GM21515 (cell line): ENCODE results near the gene LPIN2.
"Not testable (repeated sequence)": the region's sequence is repeated elsewhere in the genome, so short reads cannot be mapped to it uniquely, and the experiment has no call there.

Experiments used
- ATAC-seq: cut with Tn5 transposase; IDR thresholded peaks from one replicate; pipeline ENCODE4 v1.9.1; 2021; ENCODE audit not compliant: unreplicated experiment

Gene LPIN2

DNA sequence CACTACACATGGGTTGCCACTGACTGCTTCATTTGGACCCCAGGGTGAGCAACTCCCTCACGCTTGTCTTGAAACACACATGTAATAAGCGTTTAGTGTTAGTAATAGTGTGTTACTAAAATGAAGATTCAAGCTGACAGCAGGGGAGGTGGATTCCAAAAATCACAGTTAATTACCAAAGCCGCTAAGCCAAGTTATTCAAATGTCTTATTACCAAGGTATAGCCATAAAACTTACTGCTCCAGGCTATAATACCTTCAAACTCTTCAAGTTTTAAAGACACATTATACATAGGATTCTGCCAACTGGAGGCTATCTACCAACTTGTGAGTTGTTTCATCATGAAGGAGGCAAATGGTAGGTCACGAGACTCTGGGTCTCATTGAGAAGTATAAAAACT is 2.9 kb downstream of the LPIN2 start:
- no peak for ATAC-seq

DNA sequence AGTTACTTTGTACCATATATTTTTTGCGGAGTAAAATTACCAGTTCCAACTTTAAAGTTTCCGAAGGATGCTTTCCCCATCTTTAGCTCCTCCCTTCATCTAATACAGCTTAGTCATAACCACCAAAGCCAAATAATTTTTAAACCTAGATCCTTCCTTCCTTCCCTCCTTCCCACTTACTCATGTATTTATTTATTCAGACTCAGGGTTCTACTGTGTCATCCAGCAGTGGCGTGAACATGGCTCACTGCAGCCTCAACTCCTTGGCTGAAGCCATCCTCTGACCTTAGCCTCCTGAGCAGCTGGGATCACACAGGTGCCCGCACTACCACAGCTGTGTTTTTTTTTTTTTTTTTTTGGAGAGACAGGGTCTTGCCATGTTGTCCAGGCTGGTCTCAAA is 4.4 kb downstream of the LPIN2 start:
- no peak for ATAC-seq

DNA sequence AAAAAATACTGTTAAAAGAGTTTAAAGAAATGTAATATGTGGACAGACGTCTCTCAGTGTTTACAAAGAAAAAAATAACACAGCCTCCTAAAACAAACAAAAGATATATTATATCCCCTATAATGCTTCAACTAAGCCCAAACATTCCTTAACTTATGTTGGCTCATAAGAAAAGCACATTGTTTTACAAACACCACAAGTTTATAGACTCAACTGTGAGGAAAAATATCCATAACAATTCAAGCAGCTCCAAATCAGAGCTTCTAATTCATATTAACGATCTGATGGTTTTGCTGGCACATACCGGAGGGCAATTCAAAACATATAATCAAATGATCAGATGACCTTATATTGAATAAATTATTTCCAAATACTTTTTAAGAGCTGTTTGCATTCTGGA is 5.5 kb downstream of the LPIN2 start:
- ATAC-seq = no peak

DNA sequence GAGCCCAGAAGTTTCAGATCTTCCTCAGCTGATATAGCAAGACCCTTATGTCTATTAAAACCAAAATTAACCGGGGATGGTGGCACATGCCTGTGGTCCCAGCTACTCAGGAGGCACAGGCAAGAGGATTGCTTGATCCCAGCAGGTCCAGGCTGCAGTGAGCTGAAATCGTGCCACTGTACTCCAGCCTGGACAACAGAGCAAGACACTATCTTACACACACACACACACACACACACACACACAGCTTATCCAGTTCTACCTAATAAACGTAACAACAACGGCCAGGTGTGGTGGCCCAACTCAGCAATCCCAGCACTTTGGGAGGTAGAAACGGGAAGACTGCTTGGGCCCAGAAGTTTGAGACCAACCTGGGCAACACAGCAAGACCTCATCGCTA is 7.5 kb downstream of the LPIN2 start:
- no peak for ATAC-seq

DNA sequence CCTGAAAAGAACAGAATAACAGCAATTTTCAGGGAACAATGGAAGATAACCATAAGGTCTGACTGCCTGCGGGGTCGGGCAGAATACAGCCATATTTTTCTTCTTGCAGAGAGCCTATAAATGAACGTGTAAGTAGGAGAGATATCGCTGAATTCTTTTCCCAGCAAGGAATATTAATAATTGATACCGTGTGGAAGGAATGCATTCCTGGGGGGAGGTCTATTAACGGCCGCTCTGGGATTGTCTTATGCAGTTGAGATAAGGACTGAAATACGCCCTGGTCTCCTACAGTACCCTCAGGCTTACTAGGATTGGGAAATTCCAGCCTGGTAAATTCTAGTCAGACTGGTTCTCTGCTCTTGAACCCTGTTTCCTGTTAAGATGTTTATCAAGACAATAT is 9.2 kb downstream of the LPIN2 start:
- not testable (repeated sequence) for ATAC-seq

DNA sequence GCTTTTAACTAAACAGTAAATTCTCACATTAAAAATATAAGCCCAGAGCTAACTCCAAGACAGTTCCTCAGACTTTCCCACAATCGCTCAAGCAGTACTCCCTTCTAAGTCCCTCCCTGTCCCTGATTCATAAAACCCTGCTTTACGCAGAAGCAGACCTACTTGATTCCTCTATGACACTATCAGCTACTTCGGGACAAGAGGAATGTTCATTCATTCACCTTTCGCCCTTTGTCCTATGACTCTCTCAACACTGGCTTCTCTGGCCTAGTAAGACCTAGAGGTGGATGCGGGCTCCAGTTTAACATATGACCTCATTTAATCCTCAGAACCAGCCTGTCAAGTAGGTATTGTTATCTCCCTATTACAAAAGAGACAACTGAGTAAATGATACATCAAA is 10.2 kb downstream of the LPIN2 start:
- no peak for ATAC-seq

DNA sequence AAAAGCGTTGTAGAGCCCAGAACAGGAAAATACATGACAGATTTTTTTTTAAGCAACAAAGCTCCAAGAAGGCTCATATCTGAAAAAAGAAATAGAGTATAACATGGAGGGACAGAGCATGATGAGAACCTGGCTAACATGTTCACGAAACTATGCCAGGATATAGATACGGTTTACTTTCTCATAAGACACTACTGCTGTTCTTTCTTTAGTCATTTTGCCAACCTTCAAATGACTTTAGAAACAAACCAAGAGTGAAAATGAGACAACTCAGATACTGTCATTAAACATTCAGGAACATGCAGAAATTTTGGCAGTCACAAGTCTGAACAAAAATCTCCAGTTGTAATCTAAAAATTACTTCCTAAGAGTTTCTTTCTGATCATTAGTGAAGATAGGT is 14.3 kb downstream of the LPIN2 start:
- ATAC-seq = no peak

DNA sequence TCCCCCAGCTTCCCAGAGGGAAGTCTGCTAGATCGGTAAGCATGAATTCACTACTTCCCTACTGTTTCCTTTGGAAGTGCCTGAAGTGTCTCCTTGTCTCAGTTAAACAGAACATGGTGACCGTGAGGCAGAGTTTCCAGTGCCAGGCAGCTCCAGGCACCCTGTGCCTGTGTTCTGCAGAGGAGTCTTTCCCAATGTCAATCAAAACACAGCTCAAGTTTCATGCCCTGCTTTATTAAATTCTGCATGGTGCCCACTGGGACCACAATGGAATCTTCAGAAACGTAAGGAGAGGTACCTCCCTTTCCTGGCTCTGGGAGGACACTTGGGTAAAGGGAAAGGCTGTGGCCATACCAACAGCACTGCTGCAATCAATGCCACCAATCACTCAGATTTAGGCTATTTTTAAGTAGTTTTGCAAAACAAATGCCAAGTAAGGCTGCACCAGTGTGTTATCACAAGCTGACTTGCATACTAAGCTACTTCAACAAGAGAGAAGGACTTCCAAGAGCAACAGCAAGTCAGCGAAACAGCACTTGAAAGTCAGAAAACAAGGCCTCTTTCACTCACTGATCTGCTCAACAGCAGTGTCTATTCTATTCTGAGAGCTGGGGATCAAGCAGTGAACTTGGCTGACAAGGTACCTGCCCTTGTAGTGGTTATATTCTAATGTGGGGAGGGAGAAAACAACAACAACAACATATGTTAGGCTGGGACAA is 14.9 kb downstream of the LPIN2 start:
- ATAC-seq = no peak

DNA sequence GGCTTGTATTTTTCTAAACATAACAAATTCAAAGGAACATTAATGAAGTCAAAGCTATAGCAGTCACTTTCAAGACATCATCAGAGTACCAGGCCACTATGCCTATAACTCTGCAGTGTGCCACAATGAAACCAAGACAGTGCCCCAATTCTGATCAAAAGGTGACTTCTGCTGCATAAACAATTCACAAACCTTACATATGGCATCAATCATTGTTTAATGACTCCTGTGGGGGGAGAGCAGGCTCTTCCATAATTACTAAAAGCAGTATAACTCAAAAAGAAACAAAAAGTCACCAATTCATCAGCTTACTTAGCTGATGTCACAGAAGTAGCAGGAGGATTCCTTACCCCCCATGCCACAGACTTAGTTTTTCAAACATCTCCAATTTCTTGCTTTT is 15.5 kb downstream of the LPIN2 start:
- no peak for ATAC-seq

DNA sequence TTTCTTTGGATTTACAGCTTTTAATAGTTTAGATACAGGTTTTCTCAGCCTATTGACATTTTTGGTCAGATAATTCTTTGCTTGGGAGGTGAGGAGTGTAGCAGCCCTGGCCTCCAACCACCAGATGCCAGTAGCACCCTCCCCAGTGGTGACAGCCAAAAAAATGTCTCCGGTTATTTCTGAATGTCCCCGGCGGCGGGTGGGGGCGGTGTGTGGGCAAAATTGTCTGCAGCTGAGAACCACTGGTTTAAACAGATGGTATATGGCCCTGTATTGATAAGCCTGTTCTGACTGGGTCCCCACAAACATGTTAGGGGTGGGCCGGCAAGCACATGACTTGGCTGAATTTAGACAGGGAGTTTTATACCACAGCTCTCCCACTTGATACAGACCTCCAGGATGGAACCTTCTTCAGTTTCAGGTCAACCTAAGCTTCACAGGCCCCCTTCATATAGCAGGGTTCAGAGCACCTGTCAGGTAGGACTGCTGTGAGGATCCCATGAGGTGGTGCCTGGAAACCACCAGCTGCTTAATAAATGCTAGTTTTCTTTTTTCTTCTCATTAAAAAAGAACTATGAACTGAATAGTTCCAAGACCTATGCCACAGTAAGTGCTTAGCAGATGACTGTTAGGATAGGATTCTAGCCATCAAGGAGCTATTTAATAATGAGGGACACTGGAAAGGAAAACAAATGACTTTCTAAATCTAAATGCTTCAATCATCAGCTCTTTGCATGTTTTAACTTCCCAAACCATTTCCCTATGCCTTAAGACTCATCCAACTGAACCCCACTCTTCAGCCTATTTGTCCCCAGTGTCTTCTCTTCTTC is 18.1 kb downstream of the LPIN2 start:
- ATAC-seq = peak; percentile 49

DNA sequence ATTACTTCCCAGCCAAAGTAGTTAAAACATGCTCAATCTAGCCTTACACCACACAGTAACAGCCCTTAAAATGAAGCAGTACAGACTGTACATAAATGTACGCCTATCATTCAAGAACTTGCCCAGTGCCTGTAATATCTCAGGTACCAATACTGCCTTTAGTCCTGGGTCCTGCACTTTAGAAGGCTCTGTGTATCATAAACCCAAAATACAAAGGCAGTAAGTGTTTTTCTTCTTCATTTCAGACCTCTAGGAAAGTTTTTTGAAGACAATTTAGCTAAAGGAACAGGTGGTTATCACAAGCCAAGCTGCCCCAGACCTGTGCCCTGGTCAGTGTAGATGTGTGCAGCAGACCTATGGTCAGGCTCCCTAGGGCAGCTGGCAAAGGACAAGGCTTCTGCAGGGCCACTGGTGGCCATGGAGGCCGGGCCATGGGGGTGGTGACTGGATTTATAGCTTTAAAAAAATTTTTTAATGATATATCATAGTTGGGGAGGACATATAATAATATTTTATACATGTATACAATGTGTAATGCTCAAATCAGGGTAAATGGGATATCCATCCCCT is 18.8 kb downstream of the LPIN2 start:
- no peak for ATAC-seq

DNA sequence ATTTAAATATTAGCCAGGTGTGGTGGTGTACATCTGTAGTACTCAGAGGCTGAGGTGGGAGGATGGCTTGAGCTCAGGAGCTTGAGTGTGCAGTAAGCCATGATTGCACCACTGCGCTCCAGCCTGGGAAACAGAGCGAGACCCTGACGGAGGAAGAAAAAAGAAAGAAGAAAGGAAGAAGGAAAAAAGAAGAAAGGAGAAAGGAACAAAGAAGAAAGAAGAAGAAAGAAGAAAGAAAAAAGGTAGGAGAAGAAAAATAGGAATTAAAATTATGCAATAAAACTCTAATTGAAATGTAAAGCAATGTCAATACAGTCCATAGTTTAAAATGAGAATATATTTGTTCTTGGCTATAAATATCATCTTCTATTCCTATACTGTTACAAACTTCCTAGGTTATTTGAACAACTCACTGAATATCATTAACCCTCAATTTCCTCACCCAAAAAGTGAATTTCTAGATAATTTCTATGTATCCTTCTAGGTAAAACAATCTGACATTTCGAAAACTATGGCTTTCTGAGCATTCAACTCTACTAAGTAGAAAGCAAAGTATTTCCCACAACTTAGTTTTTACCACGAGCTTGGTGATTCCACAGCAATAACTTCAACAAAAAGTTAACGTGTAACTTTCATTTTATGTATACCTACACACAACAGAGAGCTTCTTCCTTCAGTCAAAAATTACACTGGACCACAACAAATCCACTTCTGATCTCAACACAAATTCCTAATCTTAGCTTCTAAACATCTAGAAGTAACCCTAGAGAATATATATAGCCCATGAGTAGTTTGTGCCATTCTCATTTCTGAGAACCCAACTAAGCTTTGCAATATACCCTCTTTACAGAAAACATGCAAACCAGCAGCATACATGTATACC is 19.7 kb downstream of the LPIN2 start:
- no peak for ATAC-seq

DNA sequence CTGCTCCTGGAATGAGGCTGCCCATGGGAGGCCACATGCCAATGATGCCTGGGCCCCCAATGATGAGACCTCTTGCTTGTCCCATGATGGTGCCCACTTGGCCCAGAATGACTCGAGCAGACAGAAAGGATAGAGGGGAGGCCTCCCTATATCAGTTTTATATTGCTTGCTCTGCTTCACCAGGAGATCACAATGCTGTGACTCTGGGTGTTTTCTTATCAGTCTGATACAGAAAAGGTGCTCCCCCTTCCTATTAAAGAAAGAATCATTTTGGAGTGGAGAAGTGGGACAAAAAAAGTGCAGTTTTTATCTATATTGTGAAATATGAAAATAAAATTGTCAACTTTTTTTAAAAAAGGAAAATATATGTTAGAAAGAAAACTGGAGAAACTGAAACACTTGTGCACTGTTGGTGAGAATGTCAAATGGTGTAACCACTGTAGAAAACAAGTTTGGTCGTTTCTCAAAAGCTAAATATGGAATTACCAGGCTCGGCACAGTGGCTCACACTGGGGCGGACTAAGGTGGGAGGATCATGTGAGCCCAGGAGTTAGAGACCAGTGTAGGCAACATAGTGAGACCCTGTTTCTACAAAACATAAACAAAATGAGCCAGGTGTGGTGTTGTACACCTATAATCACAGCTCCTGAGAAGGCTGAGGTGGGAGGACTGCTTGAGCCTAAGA is 21.8 kb downstream of the LPIN2 start:
- ATAC-seq = no peak

DNA sequence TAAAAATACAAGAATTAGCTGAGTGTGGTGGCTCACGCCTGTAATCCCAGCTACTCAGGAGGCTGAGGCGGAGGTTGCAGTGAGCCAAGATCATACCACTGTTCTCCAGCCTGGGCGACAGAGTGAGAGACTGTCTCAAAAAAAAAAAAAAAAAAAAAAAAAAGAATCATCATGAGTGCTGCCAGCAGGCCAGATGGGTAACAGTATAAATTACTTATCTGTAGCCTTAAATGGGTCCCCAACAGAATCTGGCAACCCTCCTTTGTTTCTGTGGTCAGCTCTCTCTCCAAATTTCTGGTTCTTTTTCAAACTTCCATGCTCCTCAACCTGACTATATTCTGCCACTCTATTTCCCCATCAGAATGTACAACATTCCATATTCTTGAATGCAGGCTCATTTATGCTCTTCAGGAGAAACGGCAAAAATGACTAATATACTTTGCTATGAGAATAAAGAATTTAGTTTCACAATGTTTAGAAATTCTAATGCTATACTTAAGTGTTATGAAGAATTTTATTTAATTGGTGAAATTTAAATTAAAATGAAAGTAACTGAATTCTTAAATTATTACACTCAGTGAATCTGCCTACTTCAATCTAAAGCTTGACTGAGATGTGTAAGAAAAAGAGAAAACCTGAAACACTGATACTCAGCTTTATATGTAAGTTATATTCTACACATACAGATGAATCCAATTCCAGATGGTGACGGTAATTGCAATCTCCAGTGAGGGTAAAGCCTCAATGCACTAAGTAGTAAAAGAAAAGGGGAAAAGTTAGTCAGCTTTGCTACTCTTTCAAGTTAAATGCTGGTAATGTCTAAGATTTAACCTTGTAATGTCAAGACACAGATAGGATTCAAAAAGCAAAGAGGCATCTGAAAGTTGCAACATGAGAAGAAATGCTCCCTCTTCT is 24.8 kb downstream of the LPIN2 start:
- ATAC-seq = no peak

DNA sequence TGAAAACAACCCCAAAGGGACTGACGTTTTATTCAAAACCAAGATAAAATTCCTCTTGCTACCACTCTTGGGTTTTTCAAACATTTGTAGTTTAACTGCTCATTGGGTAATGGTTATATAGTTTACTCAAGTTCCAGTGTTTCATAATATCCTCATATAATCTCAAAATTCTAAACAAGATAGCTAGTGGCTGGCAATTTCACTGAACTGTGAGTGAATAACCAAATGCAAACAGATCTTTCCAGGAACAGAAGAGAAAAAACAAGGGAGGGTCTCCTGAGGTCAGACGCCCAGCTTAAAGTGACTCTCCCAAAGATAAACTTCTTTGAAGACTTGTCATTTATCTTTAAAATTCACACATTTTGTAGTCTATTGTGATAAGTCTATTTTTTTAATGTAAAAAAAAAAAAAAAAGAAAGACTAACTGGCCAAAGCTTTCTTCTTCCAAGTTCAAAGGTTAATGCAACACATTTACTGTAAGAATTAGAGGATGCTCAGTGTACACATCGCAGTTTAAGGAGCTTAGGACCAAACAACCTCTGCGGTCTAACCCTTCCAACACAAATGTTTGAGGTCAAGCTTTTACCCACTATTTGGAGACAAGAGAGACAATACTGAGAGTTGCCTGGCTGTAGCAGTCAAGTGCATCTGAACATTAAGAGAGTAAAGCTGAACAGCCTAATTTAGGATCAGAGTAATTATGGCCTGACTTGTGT is 26.6 kb downstream of the LPIN2 start:
- no peak for ATAC-seq

DNA sequence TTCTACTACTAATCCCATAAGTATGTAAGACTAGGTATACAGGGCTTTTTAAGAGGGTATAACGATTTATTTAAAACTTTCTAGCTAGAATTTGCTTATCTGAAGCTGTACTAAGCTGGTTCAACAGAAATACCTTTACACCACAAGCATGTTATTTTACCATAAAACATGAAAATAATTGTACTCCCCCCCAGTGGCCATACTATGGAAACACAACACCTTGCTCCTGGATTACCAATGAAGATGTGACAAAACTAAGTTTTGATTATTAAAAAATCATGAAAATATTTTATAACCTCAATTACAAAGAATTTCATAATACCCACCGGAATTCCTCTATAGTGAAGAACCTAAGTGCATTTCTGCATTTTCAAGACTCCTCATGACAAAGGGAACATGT is 27.3 kb downstream of the LPIN2 start:
- no peak for ATAC-seq

DNA sequence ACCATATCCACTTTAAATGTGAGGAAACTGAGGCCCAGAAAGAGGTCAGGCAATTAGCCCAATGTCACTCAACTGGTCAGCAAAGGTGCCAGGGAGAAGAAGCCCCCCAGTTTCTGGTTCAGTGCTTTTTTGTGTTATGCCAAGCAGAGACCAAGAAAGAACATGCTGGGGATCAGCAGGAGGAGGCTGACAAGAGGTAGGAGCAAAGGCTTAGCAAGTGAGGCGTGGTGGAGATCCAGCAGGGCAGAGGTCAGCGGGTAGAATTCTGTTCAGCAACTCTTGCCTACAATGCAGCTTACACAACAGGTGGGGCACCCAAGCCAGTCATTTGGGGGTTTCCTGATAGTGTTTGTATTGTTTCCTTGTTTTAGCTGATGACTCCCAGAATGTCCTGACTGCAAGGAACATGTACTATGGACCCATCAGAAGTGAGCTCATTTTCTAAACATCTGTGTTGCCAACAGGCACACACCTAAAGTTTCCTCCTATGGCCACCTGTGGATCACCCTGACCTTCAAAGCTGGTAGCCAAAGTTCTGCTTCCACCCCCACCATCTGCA is 28.2 kb downstream of the LPIN2 start:
- no peak for ATAC-seq

DNA sequence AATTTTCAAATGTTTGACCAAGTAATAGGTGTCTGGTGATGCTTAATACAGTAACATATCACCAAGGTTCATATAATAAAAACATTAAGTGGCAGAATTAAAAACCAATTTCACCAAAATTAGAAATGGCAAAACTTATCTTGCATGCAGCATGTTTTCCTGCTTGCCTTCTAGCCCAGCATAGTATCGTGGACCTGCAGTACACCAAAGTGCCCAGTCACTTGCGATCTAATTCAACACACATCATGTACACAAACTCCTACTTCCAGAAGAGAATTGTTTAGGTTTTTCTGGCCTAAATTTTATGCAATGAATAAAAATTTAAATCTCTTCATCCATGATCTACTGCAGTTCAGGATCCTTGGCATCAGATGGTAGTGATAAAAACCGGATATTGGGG is 28.9 kb downstream of the LPIN2 start:
- no peak for ATAC-seq

DNA sequence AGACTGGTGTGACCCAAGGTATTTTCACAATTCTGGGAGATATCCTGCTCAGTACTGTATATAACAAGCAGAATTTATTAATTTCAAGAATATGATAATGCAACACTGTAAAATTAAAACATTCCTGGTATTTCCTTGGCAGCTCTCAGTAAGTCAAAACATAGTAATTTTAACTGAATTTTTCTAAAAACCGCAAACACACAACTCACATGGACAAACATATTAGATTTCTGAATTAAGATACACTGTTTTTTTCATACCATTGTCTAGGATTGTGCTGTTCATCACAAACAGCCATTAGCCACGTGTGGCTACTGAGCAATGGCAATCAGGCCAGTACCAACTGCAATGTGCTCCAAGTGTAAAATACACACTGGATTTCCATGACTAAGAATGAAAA is 29.6 kb downstream of the LPIN2 start:
- no peak for ATAC-seq
